K562 (cell line): Measurements from ENCODE around the gene TGM5. TPM values are rescaled to one million over a fixed set of nuclear protein-coding genes. Genes with fewer than 3 reads are reported as not detected.

ENCODE experiments used
- BRD4 ChIP-seq: fragments of 200-600 bp; sonication (generic); IDR thresholded peaks from 2 replicates; pipeline ENCODE4 v1.6.1; 2017; ENCODE audit warnings: inconsistent platforms
- DMBX1 ChIP-seq: fragments of 250-450 bp; sonication (Bioruptor Pico); IDR thresholded peaks from 2 replicates; pipeline ENCODE4 v1.8.0; 2022; ENCODE audit warnings: inconsistent platforms, mild to moderate bottlenecking, moderate library complexity, borderline replicate concordance
- ELF4 ChIP-seq: fragments of 450-650 bp; formaldehyde crosslinking; IDR thresholded peaks from 2 replicates; pipeline ENCODE4 v1.4.0; 2022; ENCODE audit warnings: missing genetic modification characterization
- FOXA1 ChIP-seq: fragments of 450-650 bp; IDR thresholded peaks from 2 replicates; pipeline ENCODE4 v1.6.1; 2016; ENCODE audit warnings: mild to moderate bottlenecking, borderline replicate concordance
- GABPB1 ChIP-seq: sonication (generic); formaldehyde crosslinking; IDR thresholded peaks from 2 replicates; pipeline ENCODE4 v1.8.0; 2022; ENCODE audit warnings: mild to moderate bottlenecking, missing genetic modification reagents
- HCFC1 ChIP-seq: IDR thresholded peaks from 2 replicates; pipeline ENCODE4 v1.6.1; 2012; ENCODE audit warnings: low read depth, low read length, improper control_type of control experiment
- JUNB ChIP-seq: fragments of 450-650 bp; formaldehyde crosslinking; conservative IDR thresholded peaks from 2 replicates; pipeline ENCODE4 v1.4.0; 2020; ENCODE audit warnings: mild to moderate bottlenecking
- L3MBTL2 ChIP-seq: fragments of 450-650 bp; IDR thresholded peaks from 2 replicates; pipeline ENCODE4 v1.6.1; 2016; ENCODE audit warnings: mild to moderate bottlenecking, moderate library complexity
- MYNN ChIP-seq, 2 experiments: sonication (generic); formaldehyde crosslinking in 1 of 2; IDR thresholded peaks; 2 replicates each; pipeline versions ENCODE4 v1.5.0 to v1.6.1; 2016 to 2020; ENCODE audit warnings: antibody characterized with exemption in 1 of 2, missing genetic modification reagents in 1 of 2
- NEUROD1 ChIP-seq: fragments of 150-350 bp; IDR thresholded peaks from 2 replicates; pipeline ENCODE4 v1.6.1; 2014; ENCODE audit warnings: borderline replicate concordance, low read length, low read depth; ENCODE audit not compliant: partially characterized antibody
- NFRKB ChIP-seq: fragments of 450-650 bp; IDR thresholded peaks from 2 replicates; pipeline ENCODE4 v1.6.1; 2016; ENCODE audit warnings: low read depth
- NR2F6 ChIP-seq: fragments of 450-650 bp; formaldehyde crosslinking; IDR thresholded peaks from 2 replicates; pipeline ENCODE4 v1.4.0; 2020; ENCODE audit warnings: mild to moderate bottlenecking
- NR4A1 ChIP-seq, 2 experiments: fragments of 250-450 bp in 1 of 2; fragments of 450-650 bp in 1 of 2; sonication (Bioruptor Pico) in 1 of 2; IDR thresholded peaks; 2 replicates each; pipeline versions ENCODE4 v1.4.0 to v1.6.1; 2016 to 2020; ENCODE audit warnings: mild to moderate bottlenecking in 2 of 2, missing compliant biosample characterization in 1 of 2, missing genetic modification characterization in 1 of 2, moderate library complexity in 1 of 2
- PHB2 ChIP-seq: fragments of 450-650 bp; IDR thresholded peaks from 2 replicates; pipeline ENCODE4 v1.6.1; 2017; ENCODE audit warnings: low read depth
- PRMT5 ChIP-seq: sonication (generic); formaldehyde crosslinking; IDR thresholded peaks from 2 replicates; pipeline ENCODE4 v1.5.0; 2020; ENCODE audit warnings: missing genetic modification reagents
- SIX5 ChIP-seq, 2 experiments: IDR thresholded peaks; 2 replicates each; pipeline ENCODE4 v1.6.1; 2011; ENCODE audit warnings: low read length in 2 of 2, borderline replicate concordance in 1 of 2, low read depth in 1 of 2, mild to moderate bottlenecking in 1 of 2, moderate library complexity in 1 of 2; ENCODE audit not compliant: insufficient read depth in 1 of 2
- SRF ChIP-seq, 2 experiments: fragments of 250-450, 450-650 bp in 1 of 2; sonication (Bioruptor Pico) in 1 of 2; sonication (generic) in 1 of 2; formaldehyde crosslinking; IDR thresholded peaks; 2 replicates each; pipeline versions ENCODE4 v1.5.0 to v1.5.1; 2020 to 2022; ENCODE audit warnings: mild to moderate bottlenecking in 1 of 2, missing genetic modification reagents in 1 of 2
- SRSF1 ChIP-seq: fragments of 200-400 bp; formaldehyde crosslinking; IDR thresholded peaks from 2 replicates; pipeline ENCODE4 v1.6.1; 2017; ENCODE audit warnings: mild to moderate bottlenecking, low read depth, low read length, moderate library complexity
- SUPT5H ChIP-seq: fragments of 450-650 bp; IDR thresholded peaks from 2 replicates; pipeline ENCODE4 v1.6.1; 2016
- ZC3H4 ChIP-seq: sonication (generic); formaldehyde crosslinking; IDR thresholded peaks from 2 replicates; pipeline ENCODE4 v1.9.0; 2021; ENCODE audit warnings: missing genetic modification reagents, borderline replicate concordance
- polyA plus RNA-seq, 8 experiments: library from polyadenylated mRNA; depleted of rRNA in 4 of 8; stranded (reverse) in 5 of 8; unstranded in 3 of 8; fragments of >200 nt; fragmentation: Nextera tagmentation in 2 of 8; fragmentation: Illumina TruSeq in 1 of 8; extraction: Ambion mirVana in 2 of 8; extraction: Trizol in 1 of 8; gene quantifications; 2 replicates each; pipeline versions ENCODE4 v1.2.1 to v1.2.3, GENCODE V29; 2011 to 2014; ENCODE audit warnings: inconsistent platforms in 1 of 8, missing spikeins in 1 of 8
- total RNA-seq, 7 experiments: library from RNA; depleted of rRNA in 6 of 7; stranded (reverse); fragments of >200 nt in 6 of 7; fragmentation: Illumina TruSeq in 2 of 7; extraction: Trizol in 2 of 7; gene quantifications; 2 replicates each; pipeline versions ENCODE4 v1.2.1 to v1.2.3, GENCODE V29; 2011 to 2021; ENCODE audit warnings: low replicate concordance in 1 of 7
- TF ChIP-seq, protein P1 (sequence below): fragments of 250-450 bp; sonication (Bioruptor Pico); IDR thresholded peaks from 2 replicates; pipeline ENCODE4 v1.5.0; 2020; ENCODE audit warnings: mild to moderate bottlenecking
- TF ChIP-seq, protein P2 (sequence below): fragments of 200-800 bp; sonication (Bioruptor generic); IDR thresholded peaks from 2 replicates; pipeline ENCODE4 v1.6.1; 2017; ENCODE audit warnings: missing genetic modification characterization, missing compliant biosample characterization
- TF ChIP-seq, protein P3 (sequence below): fragments of 450-650 bp; conservative IDR thresholded peaks from 2 replicates; pipeline ENCODE4 v1.6.1; 2016; ENCODE audit warnings: missing genetic modification characterization, low read depth, mild to moderate bottlenecking, control low read depth, missing compliant biosample characterization
- TF ChIP-seq, protein P4 (sequence below): fragments of 250-450 bp; sonication (Bioruptor Pico); IDR thresholded peaks from 2 replicates; pipeline ENCODE4 v1.5.0; 2021

Gene TGM5
- total and polyA plus RNA-seq, 9 of the 15 experiments (the other 6 are each of a cell fraction or from before 2014, with no cell fraction given), result 0.03 to 0.10 (median 0.07) TPM; not detected in 6

DNA sequence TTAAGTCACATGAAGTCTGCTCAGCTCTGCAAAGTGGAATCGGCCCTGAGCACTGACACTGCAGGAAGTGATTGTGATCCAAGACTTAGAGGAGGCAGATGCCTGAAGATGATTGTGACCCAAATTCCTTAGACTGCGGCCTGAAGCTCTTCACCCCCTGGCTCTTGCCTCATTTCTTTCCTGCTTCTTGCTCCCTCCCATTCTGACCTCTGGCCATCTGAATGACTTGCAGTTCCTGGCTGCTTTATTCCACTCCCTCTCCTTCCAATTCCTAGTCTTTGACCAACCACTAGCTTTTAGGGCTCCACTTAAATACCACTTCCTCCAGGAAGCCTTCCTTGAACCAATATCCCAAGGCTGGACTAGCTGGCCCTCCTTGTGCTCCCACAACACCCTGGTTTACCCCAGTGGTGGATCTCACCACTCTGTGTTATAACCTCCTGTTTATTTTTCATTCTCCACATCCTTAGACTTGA lies 36.0 kb downstream of the TGM5 start (continued):
- TF ChIP-seq, protein P1, sequence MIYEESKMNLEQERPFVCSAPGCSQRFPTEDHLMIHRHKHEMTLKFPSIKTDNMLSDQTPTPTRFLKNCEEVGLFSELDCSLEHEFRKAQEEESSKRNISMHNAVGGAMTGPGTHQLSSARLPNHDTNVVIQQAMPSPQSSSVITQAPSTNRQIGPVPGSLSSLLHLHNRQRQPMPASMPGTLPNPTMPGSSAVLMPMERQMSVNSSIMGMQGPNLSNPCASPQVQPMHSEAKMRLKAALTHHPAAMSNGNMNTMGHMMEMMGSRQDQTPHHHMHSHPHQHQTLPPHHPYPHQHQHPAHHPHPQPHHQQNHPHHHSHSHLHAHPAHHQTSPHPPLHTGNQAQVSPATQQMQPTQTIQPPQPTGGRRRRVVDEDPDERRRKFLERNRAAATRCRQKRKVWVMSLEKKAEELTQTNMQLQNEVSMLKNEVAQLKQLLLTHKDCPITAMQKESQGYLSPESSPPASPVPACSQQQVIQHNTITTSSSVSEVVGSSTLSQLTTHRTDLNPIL (CRISPR knock-in tag), result no peak
- TF ChIP-seq MYNN (IDR thresholded peaks at IDR 0.05) (no peak), MYNN (CRISPR knock-in tag; IDR thresholded peaks at IDR 0.05) (no peak), FOXA1 (no peak), NEUROD1 (no peak), SRF (CRISPR knock-in tag; IDR thresholded peaks at IDR 0.05) (no peak), SUPT5H (no peak), ZC3H4 (CRISPR knock-in tag) (no peak), PRMT5 (CRISPR knock-in tag) (no peak), GABPB1 (no peak), SRSF1 (no peak), NR2F6 (CRISPR knock-in tag) (no peak), NR4A1 (CRISPR knock-in tag; IDR thresholded peaks at IDR 0.05) (no peak), NR4A1 (tag; IDR thresholded peaks at IDR 0.05) (no peak), HCFC1 (no peak), BRD4 (no peak), SIX5 (IDR thresholded peaks at IDR 0.05; ENCODE audit: borderline replicate concordance in 1 of 2, insufficient read depth in 1 of 2, low read depth in 1 of 2, low read length in 2 of 2) (no peak), NFRKB (no peak; the same call in 1 of the 2 replicates), DMBX1 (no peak), PHB2 (no peak), JUNB (no peak), L3MBTL2 (peak; percentile 51; the same call in 1 of the 2 replicates), ELF4 (CRISPR knock-in tag) (no peak; the same call in 1 of the 2 replicates)
- TF ChIP-seq, protein P2, sequence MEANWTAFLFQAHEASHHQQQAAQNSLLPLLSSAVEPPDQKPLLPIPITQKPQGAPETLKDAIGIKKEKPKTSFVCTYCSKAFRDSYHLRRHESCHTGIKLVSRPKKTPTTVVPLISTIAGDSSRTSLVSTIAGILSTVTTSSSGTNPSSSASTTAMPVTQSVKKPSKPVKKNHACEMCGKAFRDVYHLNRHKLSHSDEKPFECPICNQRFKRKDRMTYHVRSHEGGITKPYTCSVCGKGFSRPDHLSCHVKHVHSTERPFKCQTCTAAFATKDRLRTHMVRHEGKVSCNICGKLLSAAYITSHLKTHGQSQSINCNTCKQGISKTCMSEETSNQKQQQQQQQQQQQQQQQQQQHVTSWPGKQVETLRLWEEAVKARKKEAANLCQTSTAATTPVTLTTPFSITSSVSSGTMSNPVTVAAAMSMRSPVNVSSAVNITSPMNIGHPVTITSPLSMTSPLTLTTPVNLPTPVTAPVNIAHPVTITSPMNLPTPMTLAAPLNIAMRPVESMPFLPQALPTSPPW (CRISPR knock-in tag), result no peak
- TF ChIP-seq, protein P3, sequence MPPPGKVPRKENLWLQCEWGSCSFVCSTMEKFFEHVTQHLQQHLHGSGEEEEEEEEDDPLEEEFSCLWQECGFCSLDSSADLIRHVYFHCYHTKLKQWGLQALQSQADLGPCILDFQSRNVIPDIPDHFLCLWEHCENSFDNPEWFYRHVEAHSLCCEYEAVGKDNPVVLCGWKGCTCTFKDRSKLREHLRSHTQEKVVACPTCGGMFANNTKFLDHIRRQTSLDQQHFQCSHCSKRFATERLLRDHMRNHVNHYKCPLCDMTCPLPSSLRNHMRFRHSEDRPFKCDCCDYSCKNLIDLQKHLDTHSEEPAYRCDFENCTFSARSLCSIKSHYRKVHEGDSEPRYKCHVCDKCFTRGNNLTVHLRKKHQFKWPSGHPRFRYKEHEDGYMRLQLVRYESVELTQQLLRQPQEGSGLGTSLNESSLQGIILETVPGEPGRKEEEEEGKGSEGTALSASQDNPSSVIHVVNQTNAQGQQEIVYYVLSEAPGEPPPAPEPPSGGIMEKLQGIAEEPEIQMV (tag), result no peak
- TF ChIP-seq, protein P4, sequence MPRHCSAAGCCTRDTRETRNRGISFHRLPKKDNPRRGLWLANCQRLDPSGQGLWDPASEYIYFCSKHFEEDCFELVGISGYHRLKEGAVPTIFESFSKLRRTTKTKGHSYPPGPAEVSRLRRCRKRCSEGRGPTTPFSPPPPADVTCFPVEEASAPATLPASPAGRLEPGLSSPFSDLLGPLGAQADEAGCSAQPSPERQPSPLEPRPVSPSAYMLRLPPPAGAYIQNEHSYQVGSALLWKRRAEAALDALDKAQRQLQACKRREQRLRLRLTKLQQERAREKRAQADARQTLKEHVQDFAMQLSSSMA (CRISPR knock-in tag), result no peak
